RWPE2 (cell line): ENCODE measurements around the gene CCND2.

Source experiments
- ATAC-seq: fragments of 200-7000 bp; cut with Tn5 transposase; 3 replicates; pipeline ENCODE4 v1.9.1; 2021; ENCODE audit warnings: low read depth
- DNase-seq: peaks from one replicate; pipeline ENCODE4 v3.0.0-alpha.2; 2020; ENCODE audit warnings: low spot score
- H3K27ac ChIP-seq: fragments of 450-650 bp; 2 replicates; pipeline ENCODE4 v1.5.1; 2017; ENCODE audit warnings: mild to moderate bottlenecking; ENCODE audit not compliant: poor library complexity, severe bottlenecking
- H3K27me3 ChIP-seq: fragments of 250-450 bp; sonication (Bioruptor Pico); 2 replicates; pipeline ENCODE4 v1.5.1; 2021; ENCODE audit warnings: mild to moderate bottlenecking, moderate library complexity; ENCODE audit not compliant: insufficient read depth, poor library complexity, severe bottlenecking
- H3K36me3 ChIP-seq: fragments of 250-450 bp; sonication (Bioruptor Pico); 2 replicates; pipeline ENCODE4 v1.5.1; 2020; ENCODE audit warnings: low read depth, mild to moderate bottlenecking, moderate library complexity
- H3K4me1 ChIP-seq: fragments of 250-450 bp; sonication (Bioruptor Pico); 2 replicates; pipeline ENCODE4 v1.5.1; 2021; ENCODE audit warnings: mild to moderate bottlenecking, moderate library complexity; ENCODE audit not compliant: insufficient read depth, poor library complexity, severe bottlenecking
- H3K4me3 ChIP-seq: fragments of 250-450 bp; sonication (Bioruptor Pico); 2 replicates; pipeline ENCODE4 v1.5.1; 2021; ENCODE audit warnings: mild to moderate bottlenecking, moderate library complexity; ENCODE audit not compliant: severe bottlenecking
- H3K9me3 ChIP-seq: fragments of 250-450 bp; sonication (Bioruptor Pico); 2 replicates; pipeline ENCODE4 v1.5.1; 2021; ENCODE audit warnings: mild to moderate bottlenecking, moderate library complexity; ENCODE audit not compliant: severe bottlenecking
- CTCF ChIP-seq: fragments of 450-650 bp; IDR thresholded peaks from one replicate; pipeline ENCODE4 v1.5.1; 2017; ENCODE audit warnings: mild to moderate bottlenecking, moderate library complexity; ENCODE audit not compliant: poor library complexity, severe bottlenecking

The CCND2 gene

GRCh38 chr12:4269279-4269991, 4.1 kb upstream of the CCND2 start:
- H3K27ac ChIP-seq: peak overlapping the region; percentile 89
- H3K27me3 ChIP-seq: no peaks in the 10 kb centered on the region
- no peaks in the 10 kb centered on the region for H3K9me3 ChIP-seq
- peak; percentile 46 for TF ChIP-seq CTCF
- no peak for DNase-seq
- peaks cover 47% of the 10 kb centered on the region for H3K4me1 ChIP-seq
- peak overlapping the region; percentile 38 for H3K4me3 ChIP-seq
- ATAC-seq: no peak
- H3K36me3 ChIP-seq: peaks cover 7% of the 10 kb centered on the region

GRCh38 chr12:4270016-4270830, 3.3 kb upstream of the CCND2 start:
- H3K4me3 ChIP-seq: peak overlapping the region; percentile 38

GRCh38 chr12:4270831-4271716, 2.5 kb upstream of the CCND2 start:
- Histone ChIP-seq H3K27me3 (no peaks in the 10 kb centered on the region), H3K27ac (peak overlapping the region; percentile 89), H3K4me3 (peak overlapping the region; percentile 38), H3K4me1 (peaks cover 33% of the 10 kb centered on the region), H3K9me3 (no peaks in the 10 kb centered on the region), H3K36me3 (peaks cover 22% of the 10 kb centered on the region)
- TF ChIP-seq CTCF: no peak
- DNase-seq: no peak
- ATAC-seq: no peak

More at GRCh38 chr12:4270016-4270830, 3.3 kb upstream of the CCND2 start:
- no peak for TF ChIP-seq CTCF
- DNase-seq (no peak), ATAC-seq (no peak)
- peak overlapping the region; percentile 89 for H3K27ac ChIP-seq
- peaks cover 13% of the 10 kb centered on the region for H3K36me3 ChIP-seq
- H3K4me1 ChIP-seq: peaks cover 41% of the 10 kb centered on the region
- H3K27me3 ChIP-seq: no peaks in the 10 kb centered on the region
- no peaks in the 10 kb centered on the region for H3K9me3 ChIP-seq

GRCh38 chr12:4271717-4272423, 1.7 kb upstream of the CCND2 start:
- no peaks in the 10 kb centered on the region for H3K27me3 ChIP-seq
- ATAC-seq (peak; percentile 54), DNase-seq (peak; percentile 98)
- H3K36me3 ChIP-seq: peaks cover 30% of the 10 kb centered on the region
- H3K9me3 ChIP-seq: no peaks in the 10 kb centered on the region
- no peak for TF ChIP-seq CTCF
- H3K27ac ChIP-seq: peak overlapping the region; percentile 89
- H3K4me1 ChIP-seq: peaks cover 39% of the 10 kb centered on the region
- H3K4me3 ChIP-seq: peak overlapping the region; percentile 81
